ENCODE data around the gene TMEM164.
"Not testable (repeated sequence)": the region's sequence is repeated elsewhere in the genome, so short reads cannot be mapped to it uniquely, and the experiment has no call there.

Gene TMEM164
- total RNA-seq = 22.5 to 31.4 (median 30.5) reads per million in 3 experiments

- DNase-seq = peak; percentile 72
Observed at GRCh38 chrX:110002300-110003166, at the start of gene TMEM164. Gene TMEM164, plus strand, starts transcription at chrX:110003114. Its CDS starts 661 bp downstream, at chrX:110003775.

GRCh38 chrX:109954333-109954732 is 48.6 kb upstream of the TMEM164 start:
- DNase-seq = no peak

GRCh38 chrX:109954955-109955354 is 48.0 kb upstream of the TMEM164 start:
- no peak for DNase-seq

GRCh38 chrX:109958266-109958665 is 44.6 kb upstream of the TMEM164 start:
- DNase-seq = no peak

- DNase-seq = no peak
Observed at GRCh38 chrX:109959356-109959871, 43.5 kb upstream of the TMEM164 start.

GRCh38 chrX:109964390-109964789 is 38.5 kb upstream of the TMEM164 start:
- DNase-seq = no peak

GRCh38 chrX:109966246-109966645 is 36.7 kb upstream of the TMEM164 start:
- no peak for DNase-seq

- DNase-seq = no peak
Observed at GRCh38 chrX:109967156-109967555, 35.8 kb upstream of the TMEM164 start.

GRCh38 chrX:109970841-109971240 is 32.1 kb upstream of the TMEM164 start:
- not testable (repeated sequence) for DNase-seq

GRCh38 chrX:109974906-109975655 is 27.8 kb upstream of the TMEM164 start:
- DNase-seq = no peak

- DNase-seq = not testable (repeated sequence)
Observed at GRCh38 chrX:109985210-109985609, 17.7 kb upstream of the TMEM164 start.

GRCh38 chrX:109987884-109988283 is 15.0 kb upstream of the TMEM164 start:
- no peak for DNase-seq

- peak; percentile 8 for DNase-seq
Observed at GRCh38 chrX:109990582-109991276, 12.2 kb upstream of the TMEM164 start.

- DNase-seq = no peak
Observed at GRCh38 chrX:109992203-109992602, 10.7 kb upstream of the TMEM164 start.

- no peak for DNase-seq
Observed at GRCh38 chrX:109995155-109995554, 7.8 kb upstream of the TMEM164 start.

- DNase-seq = no peak
Observed at GRCh38 chrX:109997786-109998452, 5.0 kb upstream of the TMEM164 start.

GRCh38 chrX:110000000-110000399 is 2.9 kb upstream of the TMEM164 start:
- no peak for DNase-seq

GRCh38 chrX:110000847-110001713 is 1.8 kb upstream of the TMEM164 start:
- no peak for DNase-seq

- no peak for DNase-seq
Observed at GRCh38 chrX:110001740-110002299, 1.1 kb upstream of the TMEM164 start.

GRCh38 chrX:110003167-110004156 is 548 bp downstream of the TMEM164 start:
- DNase-seq = no peak

Measured in central memory CD4-positive, alpha-beta T cell (primary cell).